Fibroblast of the aortic adventitia (primary cell): ENCODE measurements around the gene TAPBPL. TPM values are rescaled to one million over a fixed set of nuclear protein-coding genes. Genes with fewer than 3 reads are reported as not detected.
"Not testable (repeated sequence)": the region's sequence is repeated elsewhere in the genome, so short reads cannot be mapped to it uniquely, and the experiment has no call there.

Experiments used
- DNase-seq: peaks from one replicate; pipeline ENCODE4 v3.0.0-alpha.2; 2010; ENCODE audit warnings: low read depth
- H3K4me3 ChIP-seq: 2 replicates; pipeline ENCODE4 v1.5.1; 2011; ENCODE audit warnings: low read depth, mild to moderate bottlenecking, control low read depth, low read length, moderate library complexity
- CTCF ChIP-seq: IDR thresholded peaks from 2 replicates; pipeline ENCODE4 v1.5.1; 2011; ENCODE audit warnings: mild to moderate bottlenecking, low read length, control low read depth, inconsistent platforms; ENCODE audit not compliant: insufficient read depth
- total RNA-seq: library from RNA; depleted of rRNA; stranded (reverse); fragments of >200 nt; gene quantifications from 2 replicates; pipeline ENCODE4 v1.2.3, GENCODE V29; 2012; ENCODE audit warnings: low replicate concordance

The TAPBPL gene
- total RNA-seq, 1 donor: 8.9 TPM

DNA sequence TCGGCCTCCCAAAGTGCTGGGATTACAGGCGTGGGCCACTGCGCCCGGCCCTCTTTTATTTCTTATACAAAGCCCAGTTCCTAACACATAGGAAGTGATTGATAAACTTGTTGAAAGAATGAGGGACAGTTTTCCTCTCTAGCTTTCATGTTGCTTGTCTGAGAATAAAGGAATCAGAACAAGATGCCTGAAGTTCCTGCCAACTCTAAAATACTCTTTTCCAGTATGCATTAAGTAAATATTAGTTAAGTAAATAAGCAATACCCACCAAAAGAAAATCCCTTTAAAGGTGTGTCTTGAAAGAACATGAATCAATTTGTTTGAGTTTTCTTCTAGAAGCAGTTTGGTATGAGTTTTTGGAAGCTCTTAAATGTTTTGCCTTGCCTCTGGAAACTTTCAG is 31.5 kb upstream of the TAPBPL start:
- H3K4me3 ChIP-seq: no peak overlapping the region
- TF ChIP-seq CTCF: no peak
- DNase-seq: peak; percentile 13

GRCh38 chr12:6423267-6424007 is 28.4 kb upstream of the TAPBPL start:
- peak; percentile 96 for DNase-seq
- no peak overlapping the region for H3K4me3 ChIP-seq
- peak; percentile 83 for TF ChIP-seq CTCF

DNA sequence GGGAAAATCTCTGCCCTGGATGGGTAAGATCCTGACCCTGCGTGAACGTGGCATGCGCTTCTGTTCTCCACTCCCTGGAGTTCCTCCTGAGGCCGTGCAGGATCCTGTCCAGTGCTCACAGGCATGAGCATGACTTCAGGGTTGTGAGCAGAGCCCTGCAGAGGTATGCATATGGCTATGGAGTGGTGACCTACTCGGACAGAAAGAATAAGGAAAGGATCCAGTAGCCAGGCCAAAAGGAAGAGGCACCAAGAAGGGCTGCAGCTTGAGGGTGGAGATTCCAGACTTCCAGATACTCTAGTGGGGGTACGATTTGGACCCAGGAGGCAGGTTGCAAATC is 27.9 kb upstream of the TAPBPL start:
- H3K4me3 ChIP-seq: no peak overlapping the region
- TF ChIP-seq CTCF: no peak
- no peak for DNase-seq

DNA sequence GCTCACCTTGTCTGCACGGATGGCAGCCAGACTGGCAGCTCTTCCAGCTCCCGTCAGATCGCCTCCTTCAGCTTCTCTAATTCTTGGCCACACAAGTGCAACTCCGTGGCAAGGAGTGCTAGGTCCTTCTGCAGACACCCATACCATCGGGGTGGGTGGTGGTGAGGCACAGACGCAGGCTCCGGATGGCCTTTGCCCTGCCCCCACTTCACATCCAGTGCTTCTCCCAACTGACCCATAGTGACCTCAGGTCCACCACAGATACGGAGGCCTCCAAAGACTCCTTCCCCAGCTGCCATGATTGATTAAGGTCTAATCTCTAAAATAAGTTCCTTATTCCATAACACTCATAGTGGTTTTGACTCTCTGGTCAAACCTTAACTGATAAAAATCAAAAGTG is 27.0 kb upstream of the TAPBPL start:
- no peak for DNase-seq

GRCh38 chr12:6425590-6426531 is 26.0 kb upstream of the TAPBPL start:
- no peak for DNase-seq
- TF ChIP-seq CTCF: no peak
- H3K4me3 ChIP-seq: no peak overlapping the region

More for the DNA sequence above, 27.0 kb upstream of the TAPBPL start:
- no peak for TF ChIP-seq CTCF
- no peak overlapping the region for H3K4me3 ChIP-seq

GRCh38 chr12:6426882-6427671 is 24.8 kb upstream of the TAPBPL start:
- no peak overlapping the region for H3K4me3 ChIP-seq
- TF ChIP-seq CTCF: no peak
- DNase-seq: no peak

DNA sequence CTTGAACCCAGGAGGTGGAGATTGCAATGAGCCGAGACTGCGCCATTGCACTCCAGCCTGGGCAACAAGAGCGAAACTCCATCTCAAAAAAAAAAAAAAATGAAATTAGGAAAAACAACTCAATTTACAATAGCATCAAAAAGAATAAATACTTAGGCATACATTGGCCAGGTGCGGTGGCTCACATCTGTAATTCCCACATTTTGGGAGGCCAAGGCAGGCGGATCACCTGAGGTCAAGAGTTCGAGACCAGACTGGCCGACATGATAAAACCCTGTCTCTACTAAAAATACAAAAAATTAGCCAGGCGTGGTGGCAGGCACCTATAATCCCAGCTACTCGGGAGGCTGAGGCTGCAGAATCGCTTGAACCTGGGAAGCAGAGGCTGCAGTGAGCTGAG is 24.0 kb upstream of the TAPBPL start:
- not testable (repeated sequence) for DNase-seq, H3K4me3 ChIP-seq
